DMS53 treated with DMSO at 0.1 percent for 48 hours (cell line): ENCODE measurements around the gene LMF1.

Experiments used
- DNase-seq: peaks from one replicate; lab custom pipeline; 2025; ENCODE audit not compliant: unreplicated experiment; lab: John Stamatoyannopoulos, UW

Gene LMF1

DNA sequence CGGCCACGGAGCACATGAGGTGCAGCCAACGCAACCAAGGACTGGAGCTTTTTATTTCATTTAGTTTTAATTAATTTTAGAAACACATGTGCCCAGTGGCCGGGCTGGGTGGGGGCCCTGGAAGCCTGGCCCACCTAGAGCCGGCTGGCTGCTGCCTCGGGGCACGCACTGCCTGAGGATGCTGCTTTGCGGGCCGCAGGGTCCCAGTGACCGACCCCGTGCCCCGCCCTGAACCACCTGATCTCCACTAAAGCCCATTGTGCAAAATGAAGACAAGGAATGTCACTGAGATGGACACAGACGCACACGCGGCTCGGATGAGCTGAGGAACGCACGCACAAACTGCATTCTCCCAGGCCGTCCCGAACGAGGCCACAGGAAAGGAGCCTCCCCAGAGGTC lies 39.6 kb downstream of the LMF1 start:
- DNase-seq, result no peak

DNA sequence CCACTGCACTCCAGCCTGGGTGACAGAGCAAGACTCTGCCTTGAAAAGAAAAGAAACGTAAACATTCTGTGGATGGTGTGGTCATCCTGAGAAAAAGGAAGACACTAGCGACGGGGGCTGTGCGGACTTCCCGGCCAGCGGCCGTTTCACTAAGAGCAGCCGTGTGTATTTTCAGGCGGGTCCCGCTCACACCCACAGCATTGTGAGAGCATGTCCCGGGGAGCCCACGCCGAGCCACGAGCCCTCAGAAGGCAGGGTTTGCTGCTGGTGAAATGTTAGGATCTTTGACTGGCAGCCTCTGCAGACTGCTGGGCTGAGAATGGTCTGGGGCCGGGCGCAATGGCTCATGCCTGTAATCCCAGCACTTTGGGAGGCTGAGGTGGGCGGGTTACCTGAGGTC lies 40.3 kb downstream of the LMF1 start:
- no peak for DNase-seq

DNA sequence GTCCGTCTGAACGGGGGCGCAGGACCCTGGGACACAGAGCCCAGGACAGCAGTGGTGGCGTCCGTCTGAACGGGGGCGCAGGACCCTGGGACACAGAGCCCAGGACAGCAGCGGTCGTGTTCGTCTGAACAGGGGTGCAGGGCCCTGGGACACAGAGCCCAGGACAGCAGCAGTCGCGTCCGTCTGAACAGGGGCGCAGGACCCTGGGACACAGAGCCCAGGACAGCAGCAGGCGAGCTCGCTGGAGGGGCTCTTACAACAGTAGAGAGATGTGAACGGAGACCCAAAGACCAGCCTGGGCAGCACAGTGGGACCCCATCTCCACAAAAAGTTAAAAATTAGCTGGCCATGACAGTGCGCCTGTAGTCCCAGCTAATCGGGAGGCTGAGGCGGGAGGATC lies 40.7 kb downstream of the LMF1 start:
- DNase-seq, result no peak

DNA sequence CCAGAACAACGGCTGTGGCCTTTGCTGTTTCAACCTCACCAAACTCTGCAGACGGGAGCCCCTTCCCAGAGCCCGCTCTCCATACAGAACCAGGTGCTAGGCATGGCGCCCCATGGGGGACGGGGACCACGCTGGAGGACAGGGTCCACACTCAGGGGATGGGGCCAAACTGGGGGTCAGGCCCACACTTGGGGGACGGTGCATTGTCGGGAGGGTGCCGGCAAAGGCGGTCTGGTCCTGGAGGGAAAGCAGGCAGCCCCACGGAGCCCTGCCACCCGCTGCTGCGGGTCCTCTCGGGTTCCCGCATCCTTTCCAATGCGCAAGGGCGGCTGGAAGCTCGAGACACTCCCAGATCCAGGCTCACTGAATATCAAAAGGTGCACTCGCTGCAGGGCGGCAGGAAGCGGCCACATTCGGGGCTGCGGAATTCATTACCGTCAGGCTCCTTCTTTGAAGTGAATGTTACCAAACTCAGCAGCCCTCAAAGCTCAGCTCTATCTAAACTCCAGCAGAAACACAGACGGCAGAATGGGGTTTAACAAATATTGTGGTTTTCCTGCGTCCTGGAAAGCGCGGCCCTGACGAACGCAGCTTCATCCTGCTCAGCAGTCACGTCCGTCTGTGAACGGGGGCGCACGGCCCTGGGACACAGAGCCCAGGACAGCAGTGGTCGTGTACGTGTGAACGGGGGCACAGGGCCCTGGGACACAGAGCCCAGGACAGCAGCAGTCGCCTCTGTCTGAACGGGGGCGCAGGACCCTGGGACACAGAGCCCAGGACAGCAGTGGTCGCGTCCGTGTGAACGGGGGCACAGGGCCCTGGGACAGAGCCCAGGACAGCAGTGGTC lies 41.3 kb downstream of the LMF1 start:
- no peak for DNase-seq

DNA sequence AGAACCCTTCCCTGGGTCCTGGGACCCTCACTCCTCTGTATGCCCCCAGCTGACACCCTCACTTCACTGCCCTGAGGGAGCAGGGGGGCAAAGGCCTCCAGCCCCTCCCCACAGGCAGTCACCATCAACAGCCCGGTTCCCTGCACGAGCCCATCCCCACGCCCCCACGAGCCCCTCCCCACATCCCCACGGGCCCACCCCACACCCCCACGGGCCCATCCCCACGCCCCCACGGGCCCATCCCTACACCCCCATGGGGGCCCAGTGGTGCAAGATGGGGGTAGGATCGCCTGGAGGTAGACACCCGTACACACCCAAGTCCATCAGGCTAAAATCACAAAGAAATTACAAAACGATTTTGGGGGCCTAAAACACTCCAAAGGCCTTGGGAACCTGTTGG lies 42.3 kb downstream of the LMF1 start:
- DNase-seq, result no peak

DNA sequence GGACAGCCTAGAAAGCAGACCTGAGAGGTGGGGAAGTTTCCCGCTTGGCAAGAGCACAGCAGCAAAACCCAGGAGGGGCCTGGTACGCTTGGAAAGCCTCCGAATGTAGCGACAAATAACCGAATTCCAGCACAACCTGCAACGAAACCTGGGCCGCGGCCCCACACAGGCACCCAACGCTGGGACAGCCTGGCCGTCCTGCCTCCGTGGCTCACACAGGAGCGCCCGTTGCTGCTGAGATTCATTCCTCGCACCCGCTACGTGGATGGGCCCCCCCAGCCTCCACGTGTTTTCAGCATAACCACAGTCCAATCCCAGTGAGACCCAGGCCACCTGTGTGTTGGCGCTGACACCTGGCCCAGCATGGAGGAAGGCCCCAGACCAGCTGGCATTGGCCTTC lies 42.9 kb downstream of the LMF1 start:
- no peak for DNase-seq

DNA sequence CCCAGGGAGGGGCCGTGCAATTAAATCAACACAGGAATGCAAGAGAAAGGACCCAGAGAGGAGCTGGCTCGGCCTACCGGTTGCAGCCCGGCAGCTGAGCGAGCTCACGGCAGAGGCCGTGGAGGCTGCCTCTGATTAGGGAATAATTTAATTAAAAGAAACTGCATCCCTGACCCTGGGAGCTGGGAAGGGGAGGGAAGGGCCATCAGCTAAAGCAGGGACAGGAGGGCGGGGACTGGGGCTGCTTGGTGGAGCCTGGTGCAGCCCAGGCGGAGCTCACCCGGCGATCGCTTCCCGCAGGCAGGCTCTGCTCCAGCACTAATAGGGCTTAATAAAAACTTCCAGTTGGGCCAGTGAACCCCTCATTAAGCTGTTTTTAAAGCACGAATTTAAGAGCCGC lies 43.4 kb downstream of the LMF1 start:
- no peak for DNase-seq

DNA sequence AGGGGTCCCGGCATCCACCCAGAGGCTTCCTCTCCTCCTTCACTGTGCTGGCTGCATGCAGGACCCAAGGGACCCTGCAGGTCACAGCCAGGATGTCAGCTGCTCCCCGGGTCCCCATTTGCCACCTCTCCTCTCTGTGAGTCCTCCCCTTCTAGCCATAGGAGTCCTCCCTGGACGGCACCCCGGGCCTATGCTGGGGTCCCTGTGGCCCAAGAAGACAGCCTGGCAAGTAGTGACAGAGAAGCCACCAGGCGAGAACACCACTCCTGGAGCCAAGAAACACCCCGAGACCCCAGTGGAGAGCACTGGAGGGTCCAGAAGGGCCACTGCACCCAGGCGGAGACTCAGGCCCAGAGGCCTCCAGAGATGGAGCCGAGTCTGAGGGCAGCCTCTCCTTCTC lies 44.1 kb downstream of the LMF1 start:
- DNase-seq, result no peak

DNA sequence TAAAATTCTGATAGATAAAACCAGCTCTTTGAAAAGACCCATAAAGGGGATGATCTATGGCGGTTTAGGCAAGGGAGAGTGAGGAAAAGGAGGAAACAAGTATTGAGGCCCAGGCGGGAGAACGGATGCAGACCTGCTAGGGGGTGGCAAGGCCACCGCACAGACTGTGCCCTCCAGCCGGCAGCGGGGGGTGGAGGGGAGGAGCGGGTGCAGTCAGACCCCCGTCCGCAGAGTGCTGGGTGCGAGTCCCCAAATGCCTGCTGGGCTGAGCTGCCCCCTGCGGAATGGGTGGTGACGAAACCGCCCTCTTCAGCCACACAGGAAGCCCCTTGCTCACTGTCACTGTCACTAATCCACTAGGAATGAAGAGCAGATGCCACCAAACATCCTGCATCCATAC lies 46.0 kb downstream of the LMF1 start:
- DNase-seq, result no peak

DNA sequence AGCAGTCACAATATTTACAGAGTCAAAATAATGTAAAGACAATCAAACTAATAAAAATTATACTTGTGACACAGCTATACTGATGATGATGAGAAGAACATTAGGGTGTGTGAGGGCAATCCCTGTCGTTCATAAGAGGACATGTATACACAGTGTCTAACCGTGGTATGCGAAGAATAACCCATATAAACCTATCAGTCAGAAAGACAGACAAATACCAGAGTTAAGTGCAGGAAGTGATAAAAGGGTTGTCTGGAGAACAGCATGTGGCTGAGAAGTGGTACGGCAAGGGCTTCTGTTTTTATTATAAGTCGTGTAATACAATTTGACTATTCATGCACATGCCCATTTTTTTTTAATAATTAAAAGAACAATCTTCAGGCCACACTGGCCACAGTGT lies 46.7 kb downstream of the LMF1 start:
- DNase-seq, result no peak

DNA sequence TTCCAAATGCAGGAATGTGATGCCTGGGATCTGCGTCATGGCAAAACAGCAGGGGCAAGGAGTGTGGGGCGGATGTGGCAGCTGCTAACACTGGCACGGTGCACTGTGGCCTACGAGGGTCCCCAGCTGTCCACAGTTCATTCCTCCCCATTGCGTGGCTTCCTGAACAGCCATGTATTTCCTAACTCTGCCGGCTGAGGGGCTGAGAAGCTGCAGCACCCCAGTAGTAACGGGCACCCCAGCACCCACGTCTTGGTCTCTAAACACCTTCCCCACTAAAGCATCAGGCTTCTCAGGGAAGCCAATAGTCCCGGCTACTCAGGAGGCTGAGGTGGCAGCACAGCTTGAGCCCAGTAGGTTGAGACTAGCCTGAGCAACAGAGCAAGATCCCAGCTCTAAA lies 47.6 kb downstream of the LMF1 start:
- no peak for DNase-seq

DNA sequence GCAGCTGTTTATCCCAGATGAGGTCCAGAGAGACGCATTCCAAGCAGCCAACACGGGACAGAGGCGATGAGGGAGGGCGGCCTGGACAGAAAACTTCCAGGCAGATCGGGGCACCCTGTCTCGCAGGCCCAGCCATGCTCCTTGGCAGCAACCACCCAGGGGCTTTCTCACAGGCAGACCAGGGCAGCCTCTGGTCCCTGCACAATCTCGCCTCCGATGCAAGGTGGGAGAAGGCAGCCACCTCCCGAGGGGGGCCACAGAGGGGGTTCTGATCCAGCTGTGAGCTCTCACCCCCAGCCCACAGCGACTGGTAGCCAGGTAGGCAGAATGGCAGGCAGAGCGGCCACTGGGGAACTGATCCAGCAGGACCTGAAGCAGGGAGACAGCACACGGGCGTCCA lies 48.7 kb downstream of the LMF1 start:
- no peak for DNase-seq

DNA sequence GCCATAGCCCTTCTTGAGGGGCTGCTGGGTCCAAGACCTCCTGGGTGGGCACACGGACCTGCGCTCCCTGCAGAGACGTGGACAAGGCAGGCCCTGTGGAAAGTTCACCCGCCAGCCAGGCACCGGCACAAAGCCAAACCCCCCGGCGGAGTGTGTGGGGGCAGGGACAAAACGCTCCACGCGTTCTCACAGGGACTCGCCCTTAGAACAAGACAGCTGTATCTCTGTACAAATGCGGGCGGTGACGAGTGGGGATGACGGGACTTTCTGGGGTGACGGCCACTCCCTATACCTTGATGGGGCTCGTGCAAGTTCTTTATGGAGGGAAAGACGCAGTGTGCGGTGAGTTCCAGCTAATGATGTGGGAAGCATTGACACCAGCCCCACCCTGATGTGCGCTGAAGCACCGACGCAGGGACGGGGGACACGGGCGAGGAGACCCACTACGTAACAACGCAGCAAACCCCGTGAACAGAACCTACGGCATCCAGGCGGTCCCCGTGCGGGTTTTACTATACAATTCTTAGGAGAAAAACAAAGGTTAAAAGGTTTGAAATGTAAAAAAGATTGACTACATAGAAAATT lies 49.4 kb downstream of the LMF1 start:
- no peak for DNase-seq

DNA sequence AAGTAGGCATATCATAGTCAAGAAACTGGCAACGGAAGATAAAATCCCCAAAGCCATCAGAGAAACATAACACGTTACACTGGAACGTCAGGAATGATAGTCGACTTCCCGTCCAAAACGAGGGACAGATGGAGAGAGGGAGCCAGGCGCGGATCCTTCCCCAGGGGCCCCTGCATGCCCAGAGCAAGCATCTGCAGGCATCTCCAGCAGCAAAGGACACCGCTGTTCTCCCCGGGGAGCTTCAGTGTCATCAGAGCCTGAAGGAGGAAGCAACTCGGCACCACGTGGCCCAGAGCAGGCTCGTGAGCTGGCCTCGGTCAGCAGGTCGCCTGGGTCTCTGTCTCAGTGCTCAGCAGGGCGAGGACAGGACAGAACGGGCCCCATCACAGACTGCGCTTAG lies 50.1 kb downstream of the LMF1 start:
- no peak for DNase-seq

DNA sequence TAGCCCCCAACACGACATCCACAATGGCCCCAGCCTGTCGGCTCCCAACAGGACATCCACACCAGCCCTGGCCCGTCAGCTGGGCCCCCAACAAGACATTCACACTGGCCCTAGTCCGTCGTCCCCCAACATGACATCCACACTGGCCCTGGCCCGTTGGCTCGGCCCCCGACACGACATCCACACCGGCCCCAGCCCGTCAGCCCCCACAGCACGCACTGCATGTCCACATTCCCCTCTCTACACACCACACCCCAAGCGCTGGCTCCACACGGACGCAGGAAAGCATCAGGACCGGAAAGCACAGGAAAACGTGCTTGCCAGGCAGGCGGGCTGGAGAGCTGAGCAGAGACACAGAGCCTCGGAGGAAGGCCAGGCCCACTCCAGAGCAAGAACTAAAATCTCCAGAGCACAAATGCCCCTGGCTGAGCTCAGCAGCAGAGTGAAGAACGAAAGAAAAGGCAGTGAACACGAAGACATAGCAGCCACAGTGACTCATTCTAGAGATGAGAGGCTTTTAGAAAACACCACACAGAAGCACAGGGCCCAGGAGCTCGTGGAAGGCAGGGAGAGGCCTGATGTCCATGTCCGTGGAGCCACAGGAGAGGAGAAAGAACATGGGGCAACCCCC lies 50.6 kb downstream of the LMF1 start:
- DNase-seq, result no peak

DNA sequence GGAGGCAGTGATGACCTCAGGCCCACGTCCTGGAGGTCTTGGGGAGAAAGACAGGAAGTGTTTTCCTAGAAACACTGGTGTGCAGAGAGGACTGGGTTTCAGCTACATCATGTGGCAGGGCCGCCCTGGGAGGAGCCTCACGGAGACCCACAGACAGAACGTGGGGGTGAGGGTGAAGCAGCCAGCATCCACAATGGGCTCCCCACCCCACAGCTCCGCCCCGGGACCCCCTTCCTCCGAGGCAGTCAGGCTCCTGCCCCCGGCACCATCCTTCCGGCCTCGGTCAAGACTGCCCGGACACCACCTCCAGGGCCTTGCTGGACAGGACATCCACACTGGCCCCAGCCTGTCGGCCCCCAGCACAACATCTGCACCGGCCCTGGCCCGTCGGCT lies 51.1 kb downstream of the LMF1 start:
- DNase-seq, result no peak

DNA sequence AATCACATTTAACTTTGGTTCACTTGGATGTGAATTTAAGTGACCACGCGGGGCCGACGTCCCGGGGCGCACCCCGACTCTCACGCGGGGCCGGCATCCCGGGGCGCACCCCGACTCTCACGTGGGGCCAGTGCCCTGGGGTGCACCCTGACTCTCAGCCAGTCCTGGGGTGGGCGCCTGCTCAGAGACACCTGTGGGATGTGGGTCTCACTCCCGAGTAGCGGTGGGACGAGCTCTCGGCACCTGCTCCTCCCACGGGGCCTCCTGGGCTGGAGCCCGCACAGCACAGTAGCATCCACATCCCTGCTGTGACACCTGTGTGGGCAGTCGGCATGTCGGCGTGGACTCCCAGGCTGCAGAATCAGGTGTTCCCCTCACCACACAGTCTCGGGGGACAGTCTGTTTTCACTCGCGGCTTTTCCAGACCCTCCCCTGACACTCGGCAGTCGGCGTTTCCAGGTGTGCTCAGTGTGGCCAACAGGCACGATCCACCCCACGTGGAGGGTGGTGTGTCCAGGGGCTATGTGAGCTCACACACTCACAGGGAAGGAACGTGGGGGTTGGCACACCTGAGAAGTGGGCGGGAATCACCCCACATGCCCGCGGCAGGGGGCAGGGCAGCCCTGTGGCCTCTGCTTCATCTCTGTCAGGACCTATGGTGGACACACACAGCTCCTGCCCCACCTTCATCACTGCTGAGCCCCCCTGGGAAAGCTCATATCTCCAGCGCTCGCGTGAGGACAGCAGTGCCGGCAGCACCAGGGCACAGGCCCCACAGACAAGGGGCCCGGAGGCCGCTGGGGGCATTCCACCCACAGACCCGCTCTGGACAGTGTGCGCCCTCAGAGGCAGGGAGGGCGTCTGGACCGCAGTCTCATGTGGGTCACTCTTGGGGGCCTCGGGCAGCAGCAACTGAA lies 51.8 kb downstream of the LMF1 start:
- DNase-seq, result no peak

DNA sequence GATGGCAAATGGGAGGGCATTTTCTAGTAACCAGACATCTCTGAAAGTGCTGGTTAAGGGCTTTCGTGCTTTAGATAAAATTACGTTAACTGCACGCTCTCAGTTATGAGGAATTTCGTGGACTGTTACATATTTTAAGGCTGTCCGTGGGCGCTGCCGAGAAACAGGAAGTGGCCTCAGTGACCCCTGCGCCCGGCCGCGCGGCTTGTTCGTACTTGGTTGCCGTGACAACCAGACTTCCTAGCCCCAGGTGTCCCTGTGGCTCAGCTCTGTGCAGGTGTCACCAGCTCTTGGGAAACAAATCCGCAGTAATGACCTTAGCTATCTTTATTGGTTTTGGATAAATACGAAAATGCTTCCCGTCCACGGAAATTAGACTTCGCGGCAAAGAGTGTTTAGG lies 52.7 kb downstream of the LMF1 start:
- no peak for DNase-seq

DNA sequence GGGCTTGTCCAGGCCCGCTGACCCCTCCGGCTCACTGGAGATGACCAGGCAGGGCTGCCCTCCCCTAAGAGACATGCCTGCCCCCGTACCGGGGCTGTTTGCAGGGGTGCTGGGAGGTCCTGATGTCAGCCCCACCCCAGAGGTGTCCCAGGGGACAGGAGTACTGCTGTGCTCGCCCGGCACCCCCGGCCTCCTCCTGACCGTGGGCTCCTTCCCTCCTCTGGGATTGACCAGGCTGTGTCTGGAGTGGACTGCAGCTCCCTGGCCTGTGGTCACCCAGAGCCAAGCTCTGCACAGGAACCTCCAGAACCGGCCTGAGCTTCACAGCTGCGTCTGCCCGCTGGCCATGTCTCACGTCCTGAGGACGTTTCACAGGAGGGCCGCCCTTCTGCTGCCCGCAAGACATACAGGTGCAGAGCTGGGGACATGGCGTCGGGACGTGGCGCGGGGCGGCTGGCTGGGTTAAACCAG lies 53.2 kb downstream of the LMF1 start:
- DNase-seq, result no peak

DNA sequence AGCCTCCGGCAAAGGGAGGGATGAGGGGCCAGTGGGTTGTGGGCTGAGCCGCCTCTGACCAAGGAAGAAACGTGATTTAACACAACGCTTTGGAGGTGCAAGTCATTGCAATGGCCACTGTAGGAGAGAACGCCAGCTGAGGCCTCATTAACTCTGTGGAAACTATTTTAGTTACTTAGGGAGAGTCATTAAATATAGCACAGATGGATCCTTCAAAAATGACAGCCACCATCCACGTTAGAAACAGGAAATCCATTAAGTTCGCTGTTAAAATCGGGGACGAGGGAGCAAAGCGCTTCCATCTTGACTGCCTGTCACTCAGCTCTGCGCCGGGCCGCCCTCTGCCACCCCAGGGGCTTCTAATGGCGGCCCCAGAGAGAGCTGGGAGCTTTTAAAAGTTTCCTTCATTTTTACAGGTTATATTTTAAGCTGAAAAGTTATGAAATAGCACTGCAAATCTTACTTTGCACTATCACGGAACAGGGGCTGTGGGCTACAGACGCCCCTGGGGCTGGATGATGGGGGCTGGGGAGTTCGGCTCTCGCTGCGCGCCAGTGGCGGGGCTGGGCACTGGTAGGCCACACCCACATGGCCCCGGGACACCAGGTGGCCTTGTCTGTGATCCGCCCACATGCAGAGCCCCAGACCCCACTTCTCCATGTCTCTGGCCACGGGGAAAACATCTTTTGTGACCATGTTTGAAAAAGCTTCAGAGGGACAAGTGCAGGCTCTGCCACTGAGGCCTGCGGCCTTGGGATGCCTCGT lies 54.6 kb downstream of the LMF1 start:
- no peak for DNase-seq

DNA sequence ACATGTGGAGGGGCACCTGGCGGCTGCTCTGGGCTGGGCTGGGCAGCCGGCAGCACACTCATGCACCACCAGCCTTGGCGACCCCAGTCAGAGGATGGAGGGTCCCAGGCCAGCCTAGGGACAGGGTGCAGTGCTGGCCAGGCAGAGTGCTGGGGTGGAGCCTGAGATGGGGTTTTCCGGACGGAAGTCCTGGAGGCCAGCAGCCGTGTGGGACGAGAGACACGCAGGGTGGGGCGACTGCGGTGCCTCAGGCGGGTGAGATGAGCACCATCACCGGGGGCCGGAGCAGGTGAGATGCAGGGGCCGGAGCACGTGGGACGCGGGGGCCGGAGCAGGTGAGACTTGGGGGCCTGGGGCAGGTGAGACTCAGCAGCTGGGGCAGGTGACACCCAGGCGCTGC lies 55.2 kb downstream of the LMF1 start:
- no peak for DNase-seq
